HL-60 (cell line): ENCODE measurements around the gene TBCA.

Experiments
- POLR2AphosphoS5 ChIP-seq: IDR thresholded peaks from 2 replicates; pipeline ENCODE4 v1.6.1; 2012; ENCODE audit warnings: low read depth
- TF ChIP-seq, protein P1 (sequence below): IDR thresholded peaks from one replicate; pipeline ENCODE4 v1.5.1; 2011; ENCODE audit warnings: low read length, control low read depth, inconsistent platforms; ENCODE audit not compliant: insufficient read depth

DNA sequence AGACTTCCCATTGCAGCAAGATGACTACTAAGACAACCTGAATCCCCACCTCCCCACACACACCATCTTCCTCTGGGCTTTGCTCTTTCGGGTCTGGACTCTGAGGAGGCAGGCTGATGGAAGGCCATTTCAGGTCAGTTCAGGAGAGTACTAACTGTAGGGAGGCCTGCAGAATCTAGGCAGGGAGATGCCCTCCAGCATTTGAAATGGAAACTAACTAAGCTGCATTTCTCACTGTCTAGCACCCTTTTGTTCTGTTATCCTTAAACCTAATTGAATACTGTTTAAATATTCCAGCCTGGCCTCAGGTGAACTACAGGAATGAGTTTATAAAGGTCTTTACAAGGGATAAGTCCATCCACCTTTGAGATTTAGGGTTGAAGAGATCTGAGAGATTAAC lies 4.9 kb upstream of the TBCA start:
- TF ChIP-seq, protein P1, sequence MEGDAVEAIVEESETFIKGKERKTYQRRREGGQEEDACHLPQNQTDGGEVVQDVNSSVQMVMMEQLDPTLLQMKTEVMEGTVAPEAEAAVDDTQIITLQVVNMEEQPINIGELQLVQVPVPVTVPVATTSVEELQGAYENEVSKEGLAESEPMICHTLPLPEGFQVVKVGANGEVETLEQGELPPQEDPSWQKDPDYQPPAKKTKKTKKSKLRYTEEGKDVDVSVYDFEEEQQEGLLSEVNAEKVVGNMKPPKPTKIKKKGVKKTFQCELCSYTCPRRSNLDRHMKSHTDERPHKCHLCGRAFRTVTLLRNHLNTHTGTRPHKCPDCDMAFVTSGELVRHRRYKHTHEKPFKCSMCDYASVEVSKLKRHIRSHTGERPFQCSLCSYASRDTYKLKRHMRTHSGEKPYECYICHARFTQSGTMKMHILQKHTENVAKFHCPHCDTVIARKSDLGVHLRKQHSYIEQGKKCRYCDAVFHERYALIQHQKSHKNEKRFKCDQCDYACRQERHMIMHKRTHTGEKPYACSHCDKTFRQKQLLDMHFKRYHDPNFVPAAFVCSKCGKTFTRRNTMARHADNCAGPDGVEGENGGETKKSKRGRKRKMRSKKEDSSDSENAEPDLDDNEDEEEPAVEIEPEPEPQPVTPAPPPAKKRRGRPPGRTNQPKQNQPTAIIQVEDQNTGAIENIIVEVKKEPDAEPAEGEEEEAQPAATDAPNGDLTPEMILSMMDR: no peak
- no peak for TF ChIP-seq POLR2AphosphoS5
